HEK293 (cell line): ENCODE results near the gene MED16.

ENCODE experiments used
- ELK4 ChIP-seq: IDR thresholded peaks from 2 replicates; pipeline ENCODE4 v1.6.1; 2011; ENCODE audit warnings: mild to moderate bottlenecking, low read depth, low read length, borderline replicate concordance
- FEZF1 ChIP-seq: fragments of 450-650 bp; formaldehyde crosslinking; IDR thresholded peaks from 2 replicates; pipeline ENCODE4 v1.5.1; 2016; ENCODE audit warnings: missing biosample characterization, missing genetic modification characterization
- GLI2 ChIP-seq: fragments of 450-650 bp; formaldehyde crosslinking; IDR thresholded peaks from 2 replicates; pipeline ENCODE4; 2017; ENCODE audit warnings: missing biosample characterization, missing genetic modification characterization, low read depth, borderline replicate concordance
- KLF16 ChIP-seq: fragments of 450-650 bp; formaldehyde crosslinking; IDR thresholded peaks from 2 replicates; pipeline ENCODE4 v1.5.1; 2017; ENCODE audit warnings: missing biosample characterization, missing genetic modification characterization
- KLF7 ChIP-seq: fragments of 450-650 bp; formaldehyde crosslinking; IDR thresholded peaks from 2 replicates; pipeline ENCODE4 v1.5.1; 2016; ENCODE audit warnings: missing biosample characterization, missing genetic modification characterization, borderline replicate concordance
- MZF1 ChIP-seq: fragments of 450-650 bp; formaldehyde crosslinking; IDR thresholded peaks from 2 replicates; pipeline ENCODE4 v1.5.1; 2017; ENCODE audit warnings: missing biosample characterization, missing genetic modification characterization, borderline replicate concordance
- PRDM10 ChIP-seq: fragments of 450-650 bp; formaldehyde crosslinking; IDR thresholded peaks from 2 replicates; pipeline ENCODE4 v1.5.1; 2016; ENCODE audit warnings: missing biosample characterization, missing genetic modification characterization
- SCRT1 ChIP-seq: fragments of 450-650 bp; formaldehyde crosslinking; IDR thresholded peaks from 2 replicates; pipeline ENCODE4 v1.5.1; 2016; ENCODE audit warnings: missing biosample characterization, missing genetic modification characterization, borderline replicate concordance
- SP2 ChIP-seq: fragments of 450-650 bp; formaldehyde crosslinking; IDR thresholded peaks from 2 replicates; pipeline ENCODE4 v1.5.1; 2016; ENCODE audit warnings: missing biosample characterization, missing genetic modification characterization
- TSHZ1 ChIP-seq: fragments of 450-650 bp; formaldehyde crosslinking; IDR thresholded peaks from 2 replicates; pipeline ENCODE4 v1.5.1; 2016; ENCODE audit warnings: missing biosample characterization, missing genetic modification characterization, borderline replicate concordance
- ZBTB6 ChIP-seq: fragments of 450-650 bp; formaldehyde crosslinking; IDR thresholded peaks from 2 replicates; pipeline ENCODE4 v1.5.1; 2017; ENCODE audit warnings: missing biosample characterization, missing genetic modification characterization
- ZEB2 ChIP-seq: fragments of 450-650 bp; formaldehyde crosslinking; IDR thresholded peaks from 2 replicates; pipeline ENCODE4 v1.5.1; 2016; ENCODE audit warnings: missing biosample characterization, missing genetic modification characterization
- ZFP41 ChIP-seq: fragments of 450-650 bp; formaldehyde crosslinking; IDR thresholded peaks from 2 replicates; pipeline ENCODE4 v1.5.1; 2016; ENCODE audit warnings: missing biosample characterization, missing genetic modification characterization, borderline replicate concordance
- ZFP69B ChIP-seq: fragments of 450-650 bp; formaldehyde crosslinking; IDR thresholded peaks from 2 replicates; pipeline ENCODE4 v1.5.1; 2016; ENCODE audit warnings: missing biosample characterization, missing genetic modification characterization
- ZNF121 ChIP-seq: fragments of 450-650 bp; formaldehyde crosslinking; IDR thresholded peaks from 2 replicates; pipeline ENCODE4 v1.5.1; 2016; ENCODE audit warnings: missing biosample characterization, missing genetic modification characterization
- ZNF302 ChIP-seq: fragments of 450-650 bp; formaldehyde crosslinking; IDR thresholded peaks from 2 replicates; pipeline ENCODE4 v1.5.1; 2016; ENCODE audit warnings: missing biosample characterization, missing genetic modification characterization, low read depth
- ZNF311 ChIP-seq: fragments of 450-650 bp; formaldehyde crosslinking; IDR thresholded peaks from 2 replicates; pipeline ENCODE4 v1.5.1; 2017; ENCODE audit warnings: missing biosample characterization, missing genetic modification characterization, borderline replicate concordance
- ZNF350 ChIP-seq: fragments of 450-650 bp; formaldehyde crosslinking; IDR thresholded peaks from 2 replicates; pipeline ENCODE4 v1.5.0; 2017; ENCODE audit warnings: missing biosample characterization, mild to moderate bottlenecking, missing genetic modification characterization
- ZNF398 ChIP-seq: fragments of 450-650 bp; formaldehyde crosslinking; IDR thresholded peaks from 2 replicates; pipeline ENCODE4 v1.5.1; 2017; ENCODE audit warnings: missing biosample characterization, missing genetic modification characterization
- ZNF561 ChIP-seq: fragments of 450-650 bp; IDR thresholded peaks from 2 replicates; pipeline ENCODE4 v1.5.1; 2018; ENCODE audit warnings: missing biosample characterization, missing genetic modification characterization, borderline replicate concordance
- ZNF600 ChIP-seq: fragments of 450-650 bp; formaldehyde crosslinking; IDR thresholded peaks from 2 replicates; pipeline ENCODE4 v1.5.1; 2016; ENCODE audit warnings: missing biosample characterization, missing genetic modification characterization
- ZNF639 ChIP-seq: fragments of 450-650 bp; formaldehyde crosslinking; IDR thresholded peaks from 2 replicates; pipeline ENCODE4 v1.5.1; 2016; ENCODE audit warnings: missing biosample characterization, missing genetic modification characterization
- ZNF76 ChIP-seq: fragments of 450-650 bp; formaldehyde crosslinking; IDR thresholded peaks from 2 replicates; pipeline ENCODE4; 2016; ENCODE audit warnings: low read depth, missing biosample characterization, missing genetic modification characterization, borderline replicate concordance
- ZNF785 ChIP-seq: fragments of 450-650 bp; formaldehyde crosslinking; IDR thresholded peaks from 2 replicates; pipeline ENCODE4 v1.5.1; 2016; ENCODE audit warnings: missing biosample characterization, missing genetic modification characterization
- ZSCAN30 ChIP-seq: fragments of 450-650 bp; IDR thresholded peaks from 2 replicates; pipeline ENCODE4 v1.5.1; 2018; ENCODE audit warnings: missing biosample characterization, mild to moderate bottlenecking, missing genetic modification characterization, moderate library complexity
- ZXDB ChIP-seq: fragments of 450-650 bp; formaldehyde crosslinking; IDR thresholded peaks from 2 replicates; pipeline ENCODE4 v1.5.1; 2016; ENCODE audit warnings: missing biosample characterization, missing genetic modification characterization

The MED16 gene

GRCh38 chr19:892894-893689 lies at the start of gene MED16, which contains the start of gene RNU6-9 (continued):
- TF ChIP-seq PRDM10 (tag by site-specific recombination) (peak; percentile 37; the same call in 1 of the 2 replicates), ZNF311 (no peak), ZXDB (peak; percentile 70), KLF16 (peak; percentile 63; the same call in 1 of the 2 replicates), ZNF561 (no peak), GLI2 (tag by site-specific recombination) (no peak), SCRT1 (no peak), ZNF639 (tag by site-specific recombination) (peak; percentile 82; the same call in 1 of the 2 replicates), ZSCAN30 (no peak), ZNF398 (tag by site-specific recombination) (no peak), SP2 (tag by site-specific recombination) (peak; percentile 57), ZFP41 (tag by site-specific recombination) (no peak), ELK4 (no peak), ZNF302 (tag by site-specific recombination) (no peak), ZNF350 (tag by site-specific recombination) (no peak), FEZF1 (tag by site-specific recombination) (no peak), KLF7 (tag by site-specific recombination) (no peak), ZNF121 (tag by site-specific recombination) (peak; percentile 72; the same call in 1 of the 2 replicates), ZFP69B (tag by site-specific recombination) (no peak; the same call in 1 of the 2 replicates), MZF1 (tag by site-specific recombination) (no peak), ZNF785 (tag by site-specific recombination) (no peak), ZNF76 (tag by site-specific recombination) (peak; percentile 97), ZBTB6 (tag by site-specific recombination) (no peak), ZEB2 (tag by site-specific recombination) (peak; percentile 75), ZNF600 (no peak), TSHZ1 (no peak)
